Measurements from ENCODE around the gene LRRC42. TPM values are rescaled to one million over a fixed set of nuclear protein-coding genes. Genes with fewer than 3 reads are reported as not detected.

LRRC42 gene, protein sequence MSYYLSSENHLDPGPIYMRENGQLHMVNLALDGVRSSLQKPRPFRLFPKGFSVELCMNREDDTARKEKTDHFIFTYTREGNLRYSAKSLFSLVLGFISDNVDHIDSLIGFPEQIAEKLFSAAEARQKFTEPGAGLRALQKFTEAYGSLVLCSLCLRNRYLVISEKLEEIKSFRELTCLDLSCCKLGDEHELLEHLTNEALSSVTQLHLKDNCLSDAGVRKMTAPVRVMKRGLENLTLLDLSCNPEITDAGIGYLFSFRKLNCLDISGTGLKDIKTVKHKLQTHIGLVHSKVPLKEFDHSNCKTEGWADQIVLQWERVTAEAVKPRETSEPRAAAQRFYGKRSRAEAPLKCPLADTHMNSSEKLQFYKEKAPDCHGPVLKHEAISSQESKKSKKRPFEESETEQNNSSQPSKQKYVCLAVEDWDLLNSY
- 10 to 100 TPM; 29.0 to 30.1 TPM for total RNA-seq

DNA sequence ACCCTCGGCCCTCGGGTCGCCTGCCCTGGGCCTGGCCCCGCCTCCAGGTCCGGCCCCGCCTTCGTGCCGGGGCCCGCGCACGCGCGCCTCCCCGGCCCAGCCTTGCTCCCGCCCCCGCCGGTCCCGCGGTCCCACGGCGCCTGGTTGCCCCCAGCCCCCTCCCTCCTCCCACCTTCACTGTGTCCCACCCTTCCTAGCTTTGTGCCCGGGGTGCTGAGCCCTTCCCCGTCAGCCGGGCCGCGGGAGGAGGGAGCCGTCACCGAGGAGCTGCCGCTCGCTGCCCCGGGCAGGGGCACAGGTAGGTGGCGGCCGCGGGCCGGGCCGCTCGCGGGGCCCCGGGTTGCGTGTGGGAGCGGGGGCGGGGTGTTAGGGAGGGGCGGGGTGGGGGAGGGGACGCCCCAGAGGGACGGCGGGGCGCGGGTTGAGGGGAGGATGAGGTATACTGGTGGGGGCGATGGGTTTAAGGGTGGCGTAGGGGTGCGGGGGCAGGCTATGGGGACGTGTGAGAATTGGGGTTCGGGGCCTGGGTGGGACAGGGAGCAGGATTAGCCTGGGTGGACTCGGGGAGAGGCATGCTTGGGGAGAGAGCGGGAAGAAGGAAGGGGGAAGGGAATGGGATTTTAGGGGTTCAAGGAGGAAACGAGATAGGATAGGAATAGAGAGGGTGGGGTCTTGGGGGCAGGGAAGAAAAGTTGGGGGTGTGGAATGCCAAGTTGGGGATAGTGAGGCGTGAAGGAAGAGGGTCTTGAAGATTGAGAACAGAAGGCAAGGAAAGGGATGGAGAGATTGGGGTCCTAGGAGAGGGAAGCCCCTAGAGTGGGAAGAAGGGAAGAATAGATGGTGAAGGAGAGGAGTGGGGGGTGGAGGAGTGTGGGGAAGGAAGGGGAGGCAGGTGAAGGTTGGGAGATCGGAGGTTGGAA, at the start of gene LRRC42:
LRRC42 (plus strand) TSS at position 99 of the 920 bp plus-strand sequence. CDS start 5,650 bp downstream, outside the sequence.
- Mint-ChIP-seq H3K4me3 (peak within 1 kb of the TSS; percentile 93), H3K36me3 (peaks cover 20% of the 10 kb centered on the region), H3K9me3 (no peaks in the 10 kb centered on the region), H3K27ac (peak within 1 kb of the TSS; percentile 91), H3K4me1 (peaks cover 41% of the 10 kb centered on the region), H3K27me3 (no peaks in the 10 kb centered on the region)
- no peak for DNase-seq

DNA sequence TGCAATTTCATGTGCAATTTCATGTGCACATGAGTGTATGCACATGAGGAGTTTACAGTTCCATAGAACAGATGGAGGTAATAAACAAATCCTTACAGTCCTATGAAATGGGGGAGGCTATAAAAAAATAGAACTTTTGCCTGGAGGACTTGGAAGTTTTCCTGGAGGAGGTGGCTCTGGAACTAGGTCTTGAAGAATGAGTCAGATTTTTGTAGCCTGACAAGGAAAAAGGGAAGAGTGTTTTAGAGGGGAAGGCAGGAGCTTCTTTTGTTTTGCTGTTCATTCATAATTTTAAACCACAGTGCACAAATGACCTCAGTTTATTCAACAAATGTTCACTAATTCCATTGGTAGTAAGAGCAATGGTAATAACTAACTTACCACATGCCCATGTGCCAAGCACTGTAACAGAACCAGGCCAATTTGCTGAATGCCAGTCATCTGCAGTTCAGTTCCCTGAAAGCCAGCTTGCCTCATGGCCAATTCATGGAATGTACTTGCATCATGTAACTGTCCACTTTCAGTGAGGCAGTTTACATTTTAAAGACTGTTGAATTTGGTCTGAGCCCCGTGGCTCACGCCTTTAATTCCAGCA, 49.4 kb upstream of the LRRC42 start:
- H3K4me3 Mint-ChIP-seq = no peak overlapping the region
- peaks cover 13% of the 10 kb centered on the region for H3K4me1 Mint-ChIP-seq
- no peaks in the 10 kb centered on the region for H3K36me3 Mint-ChIP-seq
- H3K27ac Mint-ChIP-seq = no peak overlapping the region
- DNase-seq = no peak
- H3K27me3 Mint-ChIP-seq = peaks cover 14% of the 10 kb centered on the region
- no peaks in the 10 kb centered on the region for H3K9me3 Mint-ChIP-seq

DNA sequence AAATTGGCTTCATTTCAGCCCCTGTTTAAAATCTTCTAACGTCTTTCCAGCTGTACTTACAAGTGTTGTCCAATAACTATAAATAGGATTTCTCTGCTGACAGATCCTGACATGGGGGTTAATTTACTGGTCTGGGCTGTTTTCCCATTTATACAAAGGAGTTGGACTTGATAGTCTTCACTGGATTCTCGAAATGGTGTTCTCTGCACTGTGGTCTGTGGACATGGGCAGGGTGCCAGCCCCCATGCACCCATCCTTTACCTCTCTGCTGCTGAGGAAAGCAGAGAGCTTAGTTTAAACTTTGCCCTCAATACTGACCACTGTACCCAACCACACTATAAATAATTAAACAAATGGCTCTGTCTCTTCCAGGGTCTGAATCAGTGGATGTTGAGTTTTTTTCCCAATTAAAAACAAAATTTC, 46.9 kb upstream of the LRRC42 start:
- DNase-seq = no peak
- no peak overlapping the region for H3K4me3 Mint-ChIP-seq
- H3K9me3 Mint-ChIP-seq = no peaks in the 10 kb centered on the region
- no peak overlapping the region for H3K27ac Mint-ChIP-seq
- H3K4me1 Mint-ChIP-seq = peaks cover 4% of the 10 kb centered on the region
- H3K36me3 Mint-ChIP-seq = no peaks in the 10 kb centered on the region
- peaks cover 7% of the 10 kb centered on the region for H3K27me3 Mint-ChIP-seq

- peaks cover 4% of the 10 kb centered on the region for H3K4me1 Mint-ChIP-seq
- DNase-seq = no peak
- no peaks in the 10 kb centered on the region for H3K36me3 Mint-ChIP-seq
- H3K9me3 Mint-ChIP-seq = no peaks in the 10 kb centered on the region
- H3K27ac Mint-ChIP-seq = no peak overlapping the region
- no peak overlapping the region for H3K4me3 Mint-ChIP-seq
- peaks cover 7% of the 10 kb centered on the region for H3K27me3 Mint-ChIP-seq
Measured at GRCh38 chr1:53899708-53900107, 46.4 kb upstream of the LRRC42 start.

GRCh38 chr1:53902235-53903138, 43.7 kb upstream of the LRRC42 start:
- no peaks in the 10 kb centered on the region for H3K27me3 Mint-ChIP-seq

DNA sequence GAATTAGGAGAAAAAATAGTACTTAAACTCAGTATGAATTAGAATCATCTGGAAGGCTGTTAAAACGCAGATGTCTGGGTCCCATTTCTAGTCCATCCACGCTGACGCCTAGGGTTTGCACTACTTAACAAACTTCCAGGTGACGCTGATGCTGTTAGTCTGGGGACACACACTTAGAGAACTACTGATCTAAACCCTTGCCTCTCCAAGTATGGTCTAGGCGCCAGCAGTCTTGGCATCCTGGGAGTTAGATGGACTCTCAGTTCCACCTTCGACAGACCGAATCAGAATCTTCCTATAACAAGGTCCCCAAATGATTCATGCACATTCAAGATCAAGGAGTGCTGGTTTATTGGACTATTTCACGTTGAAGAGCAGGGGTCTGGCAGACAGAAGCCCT, 40.6 kb upstream of the LRRC42 start:
- no peaks in the 10 kb centered on the region for H3K36me3 Mint-ChIP-seq
- no peaks in the 10 kb centered on the region for H3K27me3 Mint-ChIP-seq
- peaks cover 4% of the 10 kb centered on the region for H3K4me1 Mint-ChIP-seq
- no peak for DNase-seq
- no peaks in the 10 kb centered on the region for H3K9me3 Mint-ChIP-seq
- no peak overlapping the region for H3K4me3 Mint-ChIP-seq
- H3K27ac Mint-ChIP-seq = no peak overlapping the region

More at GRCh38 chr1:53902235-53903138, 43.7 kb upstream of the LRRC42 start:
- no peak for DNase-seq
- no peak overlapping the region for H3K27ac Mint-ChIP-seq
- peaks cover 4% of the 10 kb centered on the region for H3K4me1 Mint-ChIP-seq
- no peaks in the 10 kb centered on the region for H3K36me3 Mint-ChIP-seq
- H3K4me3 Mint-ChIP-seq = no peak overlapping the region
- no peaks in the 10 kb centered on the region for H3K9me3 Mint-ChIP-seq

- no peaks in the 10 kb centered on the region for H3K9me3 Mint-ChIP-seq
- H3K36me3 Mint-ChIP-seq = no peaks in the 10 kb centered on the region
- no peak overlapping the region for H3K4me3 Mint-ChIP-seq
- H3K27ac Mint-ChIP-seq = no peak overlapping the region
- DNase-seq = no peak
- H3K4me1 Mint-ChIP-seq = peaks cover 3% of the 10 kb centered on the region
- no peaks in the 10 kb centered on the region for H3K27me3 Mint-ChIP-seq
Measured at GRCh38 chr1:53906121-53906520, 40.0 kb upstream of the LRRC42 start.

GRCh38 chr1:53909946-53910345, 36.2 kb upstream of the LRRC42 start:
- Mint-ChIP-seq H3K27me3 (no peaks in the 10 kb centered on the region), H3K4me3 (no peak overlapping the region), H3K36me3 (peaks cover 2% of the 10 kb centered on the region), H3K4me1 (peaks cover 5% of the 10 kb centered on the region), H3K27ac (no peak overlapping the region), H3K9me3 (no peaks in the 10 kb centered on the region)
- no peak for DNase-seq

DNA sequence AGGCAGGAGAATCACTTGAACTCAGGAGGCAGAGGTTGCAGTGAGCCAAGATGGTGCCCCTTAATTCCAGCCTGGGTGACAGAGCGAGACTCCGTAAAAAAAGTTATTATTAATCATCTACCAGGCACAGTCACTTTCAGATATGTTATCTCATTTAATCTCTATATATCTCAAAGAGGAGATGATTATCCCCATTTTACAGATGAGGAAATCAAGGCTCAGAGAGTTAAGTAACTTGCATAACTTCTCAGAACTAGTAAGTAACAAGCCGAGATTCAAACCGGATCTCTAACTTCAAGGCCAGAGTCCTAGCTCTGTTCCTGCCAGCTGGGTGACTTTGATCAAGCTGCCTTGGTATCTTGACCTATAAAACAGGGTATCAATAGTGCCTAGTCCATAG, 34.7 kb upstream of the LRRC42 start:
- peaks cover 2% of the 10 kb centered on the region for H3K36me3 Mint-ChIP-seq
- no peaks in the 10 kb centered on the region for H3K27me3 Mint-ChIP-seq
- peaks cover 12% of the 10 kb centered on the region for H3K4me1 Mint-ChIP-seq
- no peak for DNase-seq
- H3K9me3 Mint-ChIP-seq = no peaks in the 10 kb centered on the region
- no peak overlapping the region for H3K27ac Mint-ChIP-seq
- no peak overlapping the region for H3K4me3 Mint-ChIP-seq

- no peak overlapping the region for H3K4me3 Mint-ChIP-seq
- no peak overlapping the region for H3K27ac Mint-ChIP-seq
- peaks cover 16% of the 10 kb centered on the region for H3K4me1 Mint-ChIP-seq
- H3K27me3 Mint-ChIP-seq = no peaks in the 10 kb centered on the region
- no peaks in the 10 kb centered on the region for H3K9me3 Mint-ChIP-seq
- H3K36me3 Mint-ChIP-seq = peaks cover 6% of the 10 kb centered on the region
- DNase-seq = no peak
Measured at GRCh38 chr1:53913352-53914033, 32.7 kb upstream of the LRRC42 start.

- Mint-ChIP-seq H3K4me3 (no peak overlapping the region), H3K36me3 (peaks cover 9% of the 10 kb centered on the region), H3K9me3 (no peaks in the 10 kb centered on the region), H3K27me3 (no peaks in the 10 kb centered on the region), H3K27ac (no peak overlapping the region), H3K4me1 (peaks cover 34% of the 10 kb centered on the region)
- no peak for DNase-seq
Measured at GRCh38 chr1:53918343-53918742, 27.8 kb upstream of the LRRC42 start.

DNA sequence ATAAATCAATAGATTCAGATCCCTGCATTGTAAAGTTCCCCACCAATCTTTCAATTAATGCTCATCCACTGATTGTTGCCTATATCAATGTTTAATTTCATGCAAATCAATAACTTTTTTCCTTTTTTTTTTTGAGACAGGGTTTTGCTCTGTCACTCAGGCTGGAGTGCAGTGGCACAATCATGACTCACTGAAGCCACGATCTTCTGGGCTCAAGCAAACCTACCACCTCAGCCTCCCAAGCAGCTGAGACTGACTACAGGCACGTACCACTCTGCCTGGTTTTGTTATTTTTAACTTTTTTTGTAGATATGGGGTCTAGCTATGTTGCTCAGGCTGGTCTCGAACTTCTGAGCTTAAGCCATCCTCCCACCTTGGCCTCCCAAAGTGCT, 26.5 kb upstream of the LRRC42 start:
- Mint-ChIP-seq H3K4me1 (peaks cover 32% of the 10 kb centered on the region), H3K27me3 (no peaks in the 10 kb centered on the region), H3K36me3 (peaks cover 9% of the 10 kb centered on the region), H3K4me3 (no peak overlapping the region), H3K27ac (peak overlapping the region; percentile 86), H3K9me3 (no peaks in the 10 kb centered on the region)
- DNase-seq = peak; percentile 31

- H3K36me3 Mint-ChIP-seq = peaks cover 22% of the 10 kb centered on the region
- DNase-seq = no peak
- no peaks in the 10 kb centered on the region for H3K9me3 Mint-ChIP-seq
- H3K27ac Mint-ChIP-seq = no peak overlapping the region
- H3K4me3 Mint-ChIP-seq = no peak overlapping the region
- no peaks in the 10 kb centered on the region for H3K27me3 Mint-ChIP-seq
- peaks cover 2% of the 10 kb centered on the region for H3K4me1 Mint-ChIP-seq
Measured at GRCh38 chr1:53927376-53927881, 18.7 kb upstream of the LRRC42 start.
